GM10266 (cell line): ENCODE measurements around the gene SCAMP5.
A peak's percentile ranks its signal among the peaks of the same experiment; 100 is the strongest.

Experiments used
- DNase-seq: peaks from one replicate; pipeline ENCODE4 v3.0.0; 2012; ENCODE audit errors: extremely low spot score
- TF ChIP-seq, protein P1 (sequence below): IDR thresholded peaks from 2 replicates; pipeline ENCODE4 v1.5.1; 2012; ENCODE audit warnings: mild to moderate bottlenecking, low read depth; ENCODE audit not compliant: control insufficient read depth, insufficient read depth; ENCODE audit errors: missing control alignments

The SCAMP5 gene

DNA sequence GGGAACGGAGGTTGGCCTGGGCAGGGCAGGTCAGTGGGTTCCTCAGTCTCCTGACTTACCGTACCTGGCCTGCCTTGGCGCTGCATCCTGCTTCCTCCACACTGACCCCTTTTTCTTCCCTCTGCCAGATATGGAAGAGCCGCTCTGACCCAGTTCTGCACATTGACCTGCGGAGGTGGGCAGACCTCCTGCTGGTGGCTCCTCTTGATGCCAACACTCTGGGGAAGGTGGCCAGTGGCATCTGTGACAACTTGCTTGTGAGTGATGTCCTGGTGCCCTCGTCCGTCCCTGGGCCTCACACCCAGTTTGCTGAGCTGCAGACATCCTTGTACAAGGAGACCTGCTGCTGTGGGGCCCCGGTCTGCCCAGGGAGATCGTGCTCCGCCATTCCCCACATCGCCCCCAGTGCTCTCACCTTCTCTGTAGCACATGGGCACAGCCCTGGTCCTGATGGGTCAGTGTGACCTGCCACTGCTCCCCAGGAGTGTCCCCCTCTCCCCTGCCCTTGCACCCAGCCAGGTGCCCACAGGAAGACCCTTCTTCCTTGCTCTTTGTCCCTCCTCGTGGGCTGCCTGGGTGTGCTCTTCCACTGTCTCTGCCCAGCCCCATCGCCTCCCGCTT, 49.0 kb downstream of the SCAMP5 start:
- DNase-seq: no peak
- TF ChIP-seq, protein P1, sequence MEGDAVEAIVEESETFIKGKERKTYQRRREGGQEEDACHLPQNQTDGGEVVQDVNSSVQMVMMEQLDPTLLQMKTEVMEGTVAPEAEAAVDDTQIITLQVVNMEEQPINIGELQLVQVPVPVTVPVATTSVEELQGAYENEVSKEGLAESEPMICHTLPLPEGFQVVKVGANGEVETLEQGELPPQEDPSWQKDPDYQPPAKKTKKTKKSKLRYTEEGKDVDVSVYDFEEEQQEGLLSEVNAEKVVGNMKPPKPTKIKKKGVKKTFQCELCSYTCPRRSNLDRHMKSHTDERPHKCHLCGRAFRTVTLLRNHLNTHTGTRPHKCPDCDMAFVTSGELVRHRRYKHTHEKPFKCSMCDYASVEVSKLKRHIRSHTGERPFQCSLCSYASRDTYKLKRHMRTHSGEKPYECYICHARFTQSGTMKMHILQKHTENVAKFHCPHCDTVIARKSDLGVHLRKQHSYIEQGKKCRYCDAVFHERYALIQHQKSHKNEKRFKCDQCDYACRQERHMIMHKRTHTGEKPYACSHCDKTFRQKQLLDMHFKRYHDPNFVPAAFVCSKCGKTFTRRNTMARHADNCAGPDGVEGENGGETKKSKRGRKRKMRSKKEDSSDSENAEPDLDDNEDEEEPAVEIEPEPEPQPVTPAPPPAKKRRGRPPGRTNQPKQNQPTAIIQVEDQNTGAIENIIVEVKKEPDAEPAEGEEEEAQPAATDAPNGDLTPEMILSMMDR: no peak

DNA sequence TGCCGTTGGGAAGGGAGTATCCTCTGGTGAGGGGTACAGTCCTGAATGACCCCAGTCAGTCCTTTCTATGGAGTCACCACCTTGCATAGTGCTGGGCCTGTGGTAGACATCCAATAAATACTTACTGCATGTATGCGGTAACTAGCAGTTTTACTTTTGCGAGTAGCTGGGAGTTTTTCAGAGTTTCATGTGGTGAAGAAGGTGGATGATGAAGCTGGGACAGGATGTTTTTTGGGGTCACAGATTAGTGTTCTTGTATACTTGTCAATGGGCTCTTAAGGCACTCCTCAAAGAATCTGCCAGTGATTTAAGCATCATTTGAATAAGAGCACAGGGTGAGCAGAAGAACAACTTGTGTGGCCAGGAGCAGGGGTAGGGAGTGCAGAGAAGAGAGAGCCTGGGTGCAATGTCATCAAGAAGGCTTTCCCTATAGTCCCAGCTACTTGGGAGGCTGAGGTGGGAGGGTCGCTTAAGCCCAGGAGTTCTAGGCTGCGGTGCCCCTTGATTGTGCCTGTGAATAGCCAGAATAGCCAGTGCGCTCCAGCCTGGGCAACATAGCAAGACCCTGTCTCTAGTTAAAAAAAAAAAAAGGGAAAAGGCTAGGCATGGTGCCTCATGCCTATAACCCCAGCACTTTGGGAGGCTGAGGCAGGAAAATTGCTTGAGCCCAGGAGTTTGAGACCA, 50.1 kb downstream of the SCAMP5 start:
- DNase-seq: peak; percentile 27
- TF ChIP-seq, protein P1: no peak

- no peak for DNase-seq
- TF ChIP-seq, protein P1: no peak
Observed at GRCh38 chr15:75048394-75048793, 53.0 kb downstream of the SCAMP5 start.

DNA sequence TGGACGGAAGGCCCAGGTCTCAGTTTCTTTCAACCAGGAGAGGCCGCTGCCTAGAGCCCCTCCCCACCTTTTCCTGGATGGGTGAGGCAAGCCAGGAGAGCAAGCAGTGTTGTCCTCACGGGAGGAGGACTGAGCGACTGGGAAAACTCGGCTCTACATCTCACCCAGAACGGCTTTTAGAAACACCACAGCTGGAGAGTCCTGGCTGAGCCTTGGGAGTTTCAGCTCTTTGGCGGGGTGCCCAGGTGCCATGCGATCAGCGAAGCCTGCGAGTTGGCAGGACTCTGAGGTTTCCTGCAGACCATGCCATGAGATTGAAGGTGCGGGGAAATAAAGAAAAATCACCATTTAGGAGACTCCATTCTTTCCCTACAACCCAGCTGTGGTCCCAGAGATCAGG, 54.0 kb downstream of the SCAMP5 start:
- DNase-seq: no peak

GRCh38 chr15:75050283-75050682, 54.9 kb downstream of the SCAMP5 start:
- no peak for DNase-seq
- TF ChIP-seq, protein P1: no peak

More for the DNA sequence above, 54.0 kb downstream of the SCAMP5 start:
- TF ChIP-seq, protein P1: no peak

- TF ChIP-seq, protein P1: no peak
- no peak for DNase-seq
Observed at GRCh38 chr15:75051191-75051608, 55.8 kb downstream of the SCAMP5 start.

DNA sequence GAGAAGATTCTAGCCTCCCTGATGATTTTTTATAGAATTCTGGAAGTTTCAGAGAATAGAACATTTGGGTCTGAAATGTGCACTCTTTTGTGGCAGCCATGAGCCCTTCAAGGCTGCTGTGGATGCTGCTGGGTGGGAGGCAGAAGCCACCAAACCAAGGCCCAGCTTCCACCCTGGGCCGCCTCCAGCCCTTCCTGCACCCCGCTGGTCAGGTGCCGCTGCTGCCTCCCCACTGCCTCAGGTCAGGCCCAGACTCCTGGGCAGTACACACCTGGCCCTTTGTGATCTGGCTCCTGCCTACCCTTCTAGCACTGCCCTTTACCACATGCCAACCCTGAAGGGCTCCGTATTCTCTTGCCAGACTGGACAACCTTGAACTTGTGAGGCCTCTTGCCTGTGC, 56.3 kb downstream of the SCAMP5 start:
- TF ChIP-seq, protein P1: no peak

More for the DNA sequence above, 56.3 kb downstream of the SCAMP5 start:
- DNase-seq: no peak
